SKM-1 treated with dmso at 0.1 percent for 144 hours (cell line): ENCODE results near the gene ALKBH5.
A peak's percentile ranks its signal among the peaks of the same experiment; 100 is the strongest.

Source experiments
- DNase-seq: peaks from one replicate; lab custom pipeline; 2025; ENCODE audit not compliant: unreplicated experiment; lab: John Stamatoyannopoulos, UW

ALKBH5 gene

DNA sequence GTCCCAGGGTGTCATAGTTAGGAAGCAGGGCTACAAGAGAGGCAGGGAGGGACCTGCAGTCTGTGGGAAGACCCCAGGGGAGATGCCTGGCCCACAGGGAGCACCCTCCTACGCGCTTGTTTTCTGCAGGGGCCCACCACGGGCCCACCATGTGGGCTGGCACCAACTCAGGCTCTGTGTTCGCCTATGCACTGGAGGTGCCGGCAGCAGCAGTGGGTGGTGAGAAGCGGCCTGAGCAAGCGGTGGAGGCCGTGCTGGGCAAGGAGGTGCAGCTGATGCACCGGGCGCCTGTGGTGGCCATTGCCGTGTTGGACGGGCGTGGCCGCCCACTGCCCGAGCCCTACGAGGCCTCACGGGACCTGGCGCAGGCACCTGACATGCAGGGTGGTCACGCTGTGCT, 56.8 kb downstream of the ALKBH5 start:
- DNase-seq = no peak

DNA sequence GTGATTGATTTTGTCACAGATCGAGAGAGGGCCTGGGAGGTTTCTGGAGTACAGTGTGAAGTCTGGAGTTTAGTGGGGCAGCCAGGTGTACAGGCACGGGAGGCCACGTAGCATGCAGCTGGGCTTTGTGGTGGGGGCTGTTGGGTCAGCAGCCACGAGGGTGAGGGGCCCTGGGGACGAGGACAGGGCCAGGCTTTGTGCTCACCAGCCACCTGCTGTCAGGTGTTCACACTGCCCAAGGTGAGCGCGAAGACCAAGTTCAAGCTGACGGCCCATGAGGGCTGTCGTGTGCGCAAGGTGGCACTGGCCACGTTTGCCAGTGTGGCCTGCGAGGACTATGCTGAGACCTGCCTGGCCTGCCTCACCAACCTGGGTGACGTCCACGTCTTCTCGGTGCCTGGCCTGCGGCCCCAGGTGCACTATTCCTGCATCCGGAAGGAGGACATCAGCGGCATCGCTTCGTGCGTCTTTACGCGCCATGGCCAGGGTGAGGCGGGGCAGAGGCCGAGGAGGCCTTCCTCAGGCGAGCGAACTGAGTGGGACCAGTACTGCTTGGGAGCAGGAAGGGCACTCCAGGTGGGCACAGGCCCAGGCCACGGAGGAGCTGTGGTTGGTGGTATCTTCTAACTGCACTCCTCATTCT, 57.7 kb downstream of the ALKBH5 start:
- no peak for DNase-seq

DNA sequence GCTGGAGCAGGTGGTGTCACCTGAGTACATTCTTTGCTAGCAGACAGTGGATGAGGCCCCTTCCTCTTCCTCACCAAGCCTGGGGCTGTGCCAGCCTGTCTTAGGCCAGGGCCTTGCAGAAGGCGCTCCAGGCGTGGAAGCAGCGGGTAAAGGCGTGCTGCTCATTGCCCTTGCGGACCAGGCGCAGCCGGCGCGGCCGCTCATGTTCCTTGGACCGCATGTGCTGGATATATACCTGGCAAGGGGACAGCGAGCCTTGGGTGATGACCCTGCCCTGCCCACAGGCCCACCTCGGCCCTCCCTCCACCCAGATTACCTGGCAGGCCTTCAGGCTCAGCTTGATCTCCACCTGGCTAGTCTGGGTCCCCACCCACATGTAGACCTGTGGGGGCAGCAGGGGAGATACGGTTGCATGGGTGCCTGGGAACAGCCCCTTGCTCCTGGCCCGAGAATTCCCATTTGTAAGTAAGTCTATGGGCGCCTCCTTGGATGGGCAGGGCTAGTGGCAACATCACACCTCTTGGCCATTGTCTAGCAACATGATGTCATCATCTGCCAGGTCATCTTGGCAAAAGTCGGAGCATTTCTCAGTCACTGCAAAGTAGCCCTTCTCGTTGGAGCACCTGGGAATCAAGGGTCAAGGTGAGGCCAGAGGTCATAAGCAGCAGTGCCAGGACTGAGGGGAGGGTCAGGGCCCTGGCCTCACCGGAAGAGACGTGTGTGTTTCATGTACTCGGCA, 61.6 kb downstream of the ALKBH5 start:
- DNase-seq = no peak

DNA sequence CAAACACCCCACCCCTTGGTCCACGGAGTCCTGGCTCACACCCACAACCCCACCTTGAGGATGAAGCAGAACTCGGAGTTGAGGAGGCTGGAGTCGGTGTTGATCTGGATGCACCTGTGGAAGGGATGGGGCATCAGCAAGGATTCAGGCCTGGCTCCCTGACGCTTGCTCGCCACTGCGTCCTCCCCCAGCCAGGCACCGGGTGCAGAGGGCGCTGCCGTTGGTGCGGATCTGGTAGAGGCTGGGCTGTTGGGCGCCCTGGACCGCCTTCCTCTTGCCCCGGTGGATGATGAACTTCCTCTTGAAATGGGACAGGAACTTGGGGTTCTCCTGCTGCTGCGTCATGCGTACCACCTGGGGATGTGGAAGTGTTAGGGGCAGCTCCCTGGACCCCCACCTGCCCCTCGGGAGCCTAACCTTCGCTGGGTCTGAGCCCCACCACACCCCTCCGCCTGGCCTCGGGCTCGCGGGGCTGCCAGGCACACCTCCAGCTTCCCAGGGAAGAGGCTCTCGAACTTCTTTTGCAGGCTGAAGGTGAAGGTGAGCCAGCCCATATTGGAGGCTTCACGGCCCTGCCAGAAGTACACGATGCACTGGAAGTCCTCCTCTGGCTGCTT, 62.6 kb downstream of the ALKBH5 start:
- DNase-seq = no peak

DNA sequence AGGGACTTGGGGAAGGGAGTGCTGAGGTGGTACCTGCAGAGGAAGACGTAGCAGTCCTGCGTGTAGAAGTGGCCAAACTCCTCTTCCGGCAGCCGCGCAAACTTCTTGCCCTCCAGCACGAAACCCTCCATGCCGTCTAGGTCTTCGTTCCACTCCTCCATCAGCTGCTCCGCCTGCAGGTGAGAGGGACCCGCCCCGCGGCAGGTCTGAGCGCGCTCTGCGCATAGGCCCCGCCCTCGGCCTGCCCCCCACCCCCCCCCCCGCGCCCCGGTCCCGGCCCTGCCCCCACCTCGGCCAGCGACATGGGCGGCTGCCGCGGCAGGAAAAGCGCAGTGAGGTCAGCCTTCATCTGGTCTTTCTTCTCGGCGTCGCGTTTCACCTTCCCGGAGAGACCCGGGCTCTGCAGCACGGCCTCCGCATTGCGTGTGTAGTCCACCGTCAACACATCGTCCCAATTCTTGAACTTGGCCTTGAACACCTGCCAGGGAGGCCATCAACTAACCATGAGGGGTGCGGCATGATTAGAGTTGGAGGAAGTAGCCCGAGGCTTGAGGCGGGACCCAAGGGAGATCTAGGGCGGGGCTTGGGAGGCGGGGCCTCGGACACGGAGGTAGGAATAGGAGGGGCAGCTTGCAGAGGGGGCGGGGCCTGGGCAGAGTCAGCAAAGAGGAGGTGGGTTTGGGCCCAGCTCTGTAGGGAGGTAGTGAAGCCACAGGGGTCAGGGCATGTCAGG, 63.4 kb downstream of the ALKBH5 start:
- no peak for DNase-seq

DNA sequence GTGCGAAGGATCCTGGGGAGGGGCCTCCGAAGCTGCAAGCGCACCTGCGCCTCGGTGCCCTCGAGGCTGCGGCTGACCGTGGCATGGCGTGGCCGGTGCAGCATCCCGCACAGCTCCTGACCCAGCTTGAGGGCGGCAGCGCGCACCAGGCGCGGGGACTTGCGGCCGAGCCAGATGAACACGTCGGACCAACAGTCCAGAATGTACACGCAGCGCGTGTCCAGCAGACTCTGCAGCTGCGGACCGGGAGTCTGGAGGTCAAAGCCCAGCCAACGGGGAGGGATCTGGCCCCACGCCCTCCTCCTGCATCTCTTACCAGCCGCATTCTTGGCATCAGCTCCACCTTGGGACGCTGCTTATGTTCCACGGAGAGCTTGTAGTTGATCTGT, 64.0 kb downstream of the ALKBH5 start:
- no peak for DNase-seq

DNA sequence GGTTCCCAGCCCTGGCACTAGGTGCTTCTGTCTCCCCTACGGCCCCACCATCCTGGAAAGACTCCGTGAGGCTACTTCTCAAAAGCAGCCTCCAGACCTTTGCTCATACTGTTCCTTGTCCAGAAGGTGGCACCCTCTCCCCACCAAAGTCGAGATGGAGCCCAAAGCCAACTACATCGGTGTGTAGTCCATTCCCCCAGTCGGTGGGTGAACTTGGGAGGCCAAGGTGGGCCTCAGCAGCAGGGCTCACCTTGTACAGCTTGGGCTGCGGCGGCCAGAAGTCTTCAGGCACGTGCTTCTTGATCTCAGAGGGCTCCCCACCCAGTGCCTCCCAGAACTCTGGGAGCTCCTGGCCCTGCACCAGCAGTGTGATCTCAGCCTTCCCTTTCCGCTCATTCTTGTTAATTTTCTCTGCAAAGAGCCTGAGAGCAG, 64.7 kb downstream of the ALKBH5 start:
- peak; percentile 23 for DNase-seq

DNA sequence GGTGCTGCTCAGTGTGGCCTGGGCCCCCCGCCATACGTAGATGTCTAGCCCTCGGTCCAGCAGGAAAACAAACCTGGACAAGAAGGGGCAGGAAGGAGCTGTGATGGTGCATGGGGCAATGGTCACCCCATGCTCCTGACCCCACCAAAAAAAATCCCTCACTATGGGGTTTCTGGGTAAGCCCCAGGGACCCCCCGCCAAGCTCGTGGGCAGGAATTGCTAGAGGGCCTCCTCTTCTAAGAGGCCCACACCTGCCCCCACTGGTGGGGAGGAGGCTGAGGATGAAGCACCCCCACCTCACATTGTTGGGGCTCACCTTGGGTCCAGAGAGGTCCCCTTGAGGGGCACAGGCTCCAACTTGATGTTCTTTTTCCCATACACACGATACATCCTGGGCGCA, 65.2 kb downstream of the ALKBH5 start:
- DNase-seq = no peak

DNA sequence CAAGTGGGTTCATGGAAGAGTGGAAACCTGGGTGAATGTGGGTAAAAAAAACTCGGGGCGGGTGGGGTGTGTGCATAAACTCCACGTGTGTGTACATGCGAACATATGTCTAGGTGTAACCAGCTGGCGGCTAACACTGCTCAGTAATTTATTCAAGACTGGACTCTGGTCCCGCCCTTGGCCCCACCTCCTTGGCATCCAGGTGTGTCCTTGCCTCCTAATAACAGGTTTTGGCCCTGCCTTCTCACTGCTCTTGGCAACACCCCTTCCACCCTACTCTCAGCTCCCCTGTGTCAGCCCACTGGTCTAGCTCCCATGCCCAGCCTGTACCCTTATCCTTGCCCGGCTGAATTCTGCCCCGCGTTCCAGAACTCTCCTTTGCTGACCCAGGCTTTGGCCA, 66.6 kb downstream of the ALKBH5 start:
- no peak for DNase-seq

DNA sequence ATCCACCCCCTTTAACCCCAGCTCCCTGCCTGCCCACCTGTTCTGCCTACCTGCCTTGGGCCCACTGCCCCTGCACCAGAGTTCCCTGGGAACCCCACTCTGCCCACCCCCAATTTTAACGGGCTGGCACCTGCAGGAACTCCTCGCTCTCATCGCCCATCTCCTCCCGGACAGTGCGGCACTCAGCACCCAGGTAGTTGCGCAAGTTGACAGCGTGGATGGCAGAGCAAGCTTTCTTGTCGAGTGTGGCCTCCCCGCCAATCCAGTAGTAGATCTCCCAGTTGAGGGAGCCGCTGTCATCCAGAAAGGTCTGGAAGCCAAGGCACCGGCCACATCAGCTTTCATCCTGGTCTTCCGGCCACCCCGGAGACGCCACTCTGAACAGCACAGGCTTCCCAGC, 67.1 kb downstream of the ALKBH5 start:
- no peak for DNase-seq

DNA sequence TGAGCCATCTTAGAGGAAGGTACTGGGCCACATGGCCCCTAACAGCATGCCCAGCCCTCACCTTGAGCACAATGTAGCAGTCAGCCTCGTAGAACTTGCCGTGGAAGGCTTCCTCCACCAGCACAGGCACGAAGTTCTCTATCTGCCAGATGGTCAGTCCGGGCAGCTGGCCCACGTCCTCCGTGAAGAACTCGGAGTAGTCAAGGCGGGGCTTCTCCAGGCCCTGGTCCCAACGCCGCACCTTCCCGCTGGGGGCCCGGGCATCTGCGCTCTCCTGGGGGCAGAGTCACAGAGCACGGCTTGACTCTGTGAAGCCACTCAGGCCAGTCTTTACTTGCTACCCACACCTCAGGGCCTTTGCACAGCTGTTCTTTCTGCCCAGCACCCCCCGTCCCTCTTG, 67.6 kb downstream of the ALKBH5 start:
- DNase-seq = no peak

DNA sequence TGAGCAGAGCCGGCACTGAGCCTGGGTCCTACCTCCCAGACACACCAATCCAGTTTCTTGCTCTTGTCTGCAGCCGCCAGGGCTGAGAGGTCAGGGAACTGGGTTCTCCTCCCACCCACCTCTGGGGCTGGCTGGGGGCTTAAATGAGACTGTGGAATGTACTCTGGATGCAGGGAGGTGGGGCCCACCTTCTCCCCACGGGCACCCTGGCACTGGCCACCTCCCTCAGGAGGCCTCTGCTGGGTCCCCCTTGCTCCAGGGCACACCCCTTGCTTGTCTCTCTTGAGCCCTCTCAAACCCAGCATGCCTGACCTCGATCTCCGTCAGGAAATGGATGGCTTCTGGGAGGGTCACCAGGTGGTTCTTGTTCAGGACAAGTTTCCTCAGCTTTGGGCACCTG, 68.5 kb downstream of the ALKBH5 start:
- no peak for DNase-seq

DNA sequence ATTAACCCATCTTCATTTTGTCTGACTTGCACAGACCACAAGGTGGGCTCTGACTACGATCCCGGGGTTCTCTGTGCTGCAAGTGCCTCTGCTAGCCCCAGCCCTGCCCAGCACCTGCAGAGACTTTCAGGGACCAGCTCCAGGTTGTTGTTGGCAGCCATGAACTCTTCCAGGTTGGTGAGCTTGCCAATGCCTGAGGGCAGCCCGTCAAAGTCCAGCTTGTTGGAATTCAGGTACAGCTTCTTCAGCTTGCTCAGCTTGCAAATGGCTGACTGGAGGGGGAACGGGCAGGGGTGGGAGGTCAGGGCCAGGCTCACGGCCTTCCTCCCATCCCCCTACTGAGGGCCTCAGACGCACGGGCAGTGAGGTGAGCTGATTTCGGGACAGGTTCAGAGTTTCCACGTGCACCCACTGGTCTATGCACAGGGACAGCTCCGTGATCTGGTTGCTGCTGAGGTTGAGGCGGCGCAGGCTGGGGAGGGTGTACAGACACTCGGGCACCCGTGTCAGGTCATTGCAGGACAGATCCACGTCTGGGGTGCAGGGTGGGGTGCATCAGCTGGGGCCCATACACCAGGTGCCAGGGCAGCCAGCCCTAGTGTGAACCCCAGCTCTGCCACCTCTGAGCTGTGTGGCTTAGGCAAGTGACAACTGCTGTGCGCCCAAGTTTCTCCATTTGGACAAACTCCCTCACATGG, 69.7 kb downstream of the ALKBH5 start:
- DNase-seq = no peak

DNA sequence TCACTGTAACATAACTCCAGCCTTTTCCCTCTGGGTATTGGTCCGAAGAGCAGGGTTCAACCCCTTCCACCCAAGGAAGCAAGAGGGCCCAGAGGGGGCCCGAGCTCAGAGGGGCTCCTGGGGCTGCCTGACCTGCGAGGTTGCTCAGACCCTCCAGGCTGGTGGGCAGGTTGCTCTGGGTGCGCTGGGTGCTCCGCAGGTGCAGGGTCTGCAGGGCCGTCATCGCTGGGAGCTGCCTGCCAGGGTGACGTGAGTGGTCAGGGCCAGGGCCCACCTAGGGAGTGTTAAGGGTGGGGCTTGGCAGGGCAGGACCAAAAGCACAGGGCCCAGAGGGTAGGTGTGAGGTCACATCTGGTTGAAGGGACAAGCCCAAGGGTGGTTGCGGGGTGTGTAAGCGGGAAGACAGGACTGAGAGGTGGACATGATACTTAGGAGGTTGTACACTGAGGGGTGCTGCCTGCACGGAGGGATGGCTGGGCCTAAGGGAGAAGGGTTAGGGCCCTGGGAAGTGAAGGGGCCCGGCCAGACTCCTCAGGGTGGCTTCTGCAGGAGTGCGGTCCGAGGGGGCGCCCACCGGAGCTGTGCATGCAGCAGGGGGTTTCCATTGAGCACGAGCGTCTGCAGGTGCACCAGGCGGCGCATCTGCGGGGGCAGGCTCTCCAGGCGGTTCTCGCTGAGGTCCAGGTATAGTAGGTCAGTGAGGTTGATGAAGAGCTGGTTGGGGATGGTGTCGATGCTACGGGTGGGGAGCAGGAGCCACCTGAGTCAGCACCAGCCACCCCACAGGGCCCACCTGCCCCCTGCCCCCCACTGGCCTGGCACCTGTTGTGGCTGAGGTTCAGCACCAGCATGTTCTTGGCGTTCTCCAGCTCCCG, 70.6 kb downstream of the ALKBH5 start:
- DNase-seq = no peak

DNA sequence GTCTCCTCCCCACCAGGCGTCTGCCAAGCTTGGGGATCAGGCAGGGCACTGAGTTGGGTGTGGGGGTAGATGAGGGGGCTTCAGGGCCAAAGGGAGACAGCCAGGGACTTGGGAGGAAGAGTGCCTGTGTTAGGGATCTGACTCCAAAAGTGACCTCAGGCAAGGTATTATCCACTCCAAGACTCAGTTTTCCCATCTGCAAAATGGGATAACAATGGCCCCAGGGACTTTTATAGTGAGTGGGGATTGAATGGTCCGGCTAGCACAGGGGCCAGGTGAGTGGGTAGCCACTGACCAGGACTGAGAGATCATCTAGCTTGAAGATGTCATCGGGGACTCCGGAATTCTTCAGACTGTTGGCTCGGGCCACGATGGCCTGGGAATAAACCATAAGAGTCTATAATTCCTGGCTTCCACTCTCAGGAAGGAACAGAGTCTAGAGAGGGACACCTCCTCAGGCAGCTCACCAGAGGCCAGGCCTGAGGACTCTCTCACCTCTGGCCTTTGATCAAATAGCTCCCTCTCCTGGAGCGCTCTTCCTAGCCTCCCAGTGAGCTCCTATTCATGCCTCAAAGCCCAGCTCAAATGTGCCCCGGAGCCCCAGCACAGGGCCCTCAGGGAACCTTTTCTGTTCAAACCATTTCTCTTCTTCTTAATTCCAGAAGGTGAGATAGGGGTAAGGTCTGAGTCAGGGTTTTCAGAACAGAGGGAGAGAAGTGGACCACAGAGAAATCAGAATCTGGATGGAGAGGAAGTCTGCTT, 71.4 kb downstream of the ALKBH5 start:
- DNase-seq = no peak

DNA sequence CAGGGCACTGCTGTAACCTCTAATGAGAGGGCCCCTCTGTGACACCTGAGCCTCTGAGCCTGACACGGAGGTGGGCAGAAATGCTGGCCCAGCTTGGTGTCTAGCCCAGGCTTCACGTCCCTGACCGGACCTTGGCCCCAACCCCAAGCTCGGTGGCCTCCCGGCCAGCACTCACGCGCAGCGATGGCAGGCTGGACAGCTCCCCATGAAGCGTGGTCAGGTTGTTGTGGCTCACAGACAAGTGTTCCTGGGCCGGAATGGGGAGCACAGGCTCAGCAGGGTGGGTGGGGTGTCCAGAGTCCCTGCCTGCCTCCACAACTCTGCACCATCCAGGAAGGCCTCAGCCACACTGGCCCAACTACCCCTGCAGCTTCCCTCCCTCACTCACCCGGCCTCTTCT, 72.7 kb downstream of the ALKBH5 start:
- no peak for DNase-seq

DNA sequence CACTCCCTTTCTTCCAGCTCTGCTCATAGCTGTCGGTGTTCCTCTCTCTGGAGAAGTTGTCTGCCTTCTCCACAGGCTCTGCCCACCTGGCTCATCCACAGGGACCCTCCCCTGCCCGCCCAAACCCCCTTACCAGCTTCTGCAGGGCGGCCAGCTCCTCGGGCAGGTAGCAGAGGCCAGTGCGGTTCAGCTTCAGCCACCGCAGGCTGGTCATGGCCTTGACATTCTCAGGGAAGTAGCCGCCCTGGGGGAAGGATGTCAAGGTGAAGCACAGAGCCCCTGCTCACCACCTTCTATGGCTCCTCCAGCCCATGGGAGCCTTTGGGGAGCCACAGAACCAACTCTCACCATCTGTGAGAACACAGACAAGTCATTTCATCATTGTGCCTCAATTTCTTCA, 73.1 kb downstream of the ALKBH5 start:
- no peak for DNase-seq

DNA sequence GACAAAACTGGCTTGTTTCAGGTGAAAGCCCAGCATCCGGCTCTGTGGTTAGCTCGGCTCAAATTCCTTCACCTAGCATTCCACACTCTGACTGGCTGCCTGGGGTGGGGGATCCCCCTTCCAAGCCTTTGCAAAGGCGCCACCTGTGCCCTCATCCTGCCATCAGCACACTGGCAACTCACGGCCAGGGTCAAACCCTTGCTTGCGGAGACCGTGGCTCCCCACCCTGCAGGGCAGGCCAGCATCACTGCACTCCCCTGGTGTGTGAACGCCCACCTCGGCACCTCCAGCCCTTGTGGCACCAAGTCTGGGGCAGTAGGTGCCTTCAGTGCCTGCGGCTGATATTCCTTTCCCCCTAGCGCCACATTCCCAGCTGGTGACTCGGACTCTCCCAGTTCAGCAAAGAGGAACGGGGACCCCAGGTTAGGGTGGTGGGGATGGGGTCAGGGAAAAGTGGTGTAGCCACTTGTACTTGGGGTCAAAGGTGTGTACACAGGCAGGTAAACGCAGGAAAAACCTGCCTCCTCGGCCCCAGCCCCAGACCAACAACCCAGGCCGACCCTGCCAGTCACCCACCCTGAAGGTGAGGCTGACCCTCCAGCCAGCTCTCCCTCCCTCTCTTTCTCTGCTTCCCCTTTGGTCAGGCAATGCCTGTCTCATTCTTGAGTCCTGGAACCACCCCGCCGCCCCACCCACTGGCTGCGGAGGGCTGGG, 73.8 kb downstream of the ALKBH5 start:
- DNase-seq = no peak

DNA sequence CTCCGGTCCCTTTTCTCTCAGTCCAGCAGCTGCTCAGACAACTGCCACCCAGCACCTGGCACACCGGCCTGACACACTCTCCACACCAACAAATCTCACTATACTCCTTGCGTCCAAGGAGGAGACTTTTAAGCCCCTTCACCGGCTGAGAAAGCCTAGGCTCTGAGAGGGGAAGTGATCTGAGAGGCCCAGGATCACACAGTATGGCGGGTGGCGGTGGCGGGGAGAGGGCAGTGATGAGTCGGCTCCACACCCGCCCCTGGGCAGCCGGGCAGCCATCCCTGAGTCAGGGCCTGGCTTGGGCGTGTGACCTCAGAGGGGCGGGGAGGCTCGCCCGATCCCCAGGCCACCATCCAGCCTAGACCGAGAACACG, 74.3 kb downstream of the ALKBH5 start:
- DNase-seq = peak; percentile 52
